SK-N-SH (cell line): ENCODE results near the gene VPS9D1. TPM values are rescaled to one million over a fixed set of nuclear protein-coding genes. Genes with fewer than 3 reads are reported as not detected.

Experiments
- CTCF ChIA-PET: fragments of 300-600, 350-600 bp; formaldehyde crosslinking; extraction: SDS; loops from one replicate; lab custom pipeline; 2021; lab: Yijun Ruan, JAX
- POLR2A ChIA-PET: fragments of 350-600 bp; sonication (Branson Sonifier 250); formaldehyde crosslinking; extraction: SDS; loops from one replicate; lab custom pipeline; 2020; ENCODE audit warnings: antibody characterized with exemption, inconsistent platforms; lab: Yijun Ruan, JAX
- DNase-seq: peaks from one replicate; pipeline ENCODE4 v3.0.0; 2012
- H2AFZ ChIP-seq: fragments of 200-600 bp; sonication (generic); 2 replicates; pipeline ENCODE4 v1.8.1; 2016; ENCODE audit warnings: antibody characterized with exemption, mild to moderate bottlenecking, low read depth
- H3F3A ChIP-seq: fragments of 200-600 bp; sonication (generic); replicated peaks from 2 replicates; pipeline ENCODE3; 2016; ENCODE audit warnings: antibody characterized with exemption, mild to moderate bottlenecking; ENCODE audit not compliant: insufficient read depth
- H3K27ac ChIP-seq, 2 experiments: fragments of 200-500 bp in 1 of 2; fragments of 200-600 bp in 1 of 2; sonication (Bioruptor generic) in 1 of 2; sonication (generic), shearing (Covaris generic) in 1 of 2; 2 replicates each; pipeline versions ENCODE4 v1.5.1 to v1.6.1; 2014 to 2016; ENCODE audit warnings: low read depth in 2 of 2, inconsistent platforms in 1 of 2, low read length in 1 of 2, mild to moderate bottlenecking in 1 of 2, mixed read lengths in 1 of 2
- H3K27me3 ChIP-seq: fragments of 200-600 bp; sonication (generic), shearing (Covaris generic); 2 replicates; pipeline ENCODE4 v1.6.1; 2016; ENCODE audit warnings: mixed run types; ENCODE audit not compliant: insufficient read depth
- H3K36me3 ChIP-seq, 2 experiments: fragments of 200-500 bp in 1 of 2; fragments of 200-600 bp in 1 of 2; sonication (Bioruptor generic) in 1 of 2; sonication (generic) in 1 of 2; replicated peaks in 1 of 2; 2 replicates each; pipeline versions ENCODE3 to v1.5.1; 2014 to 2016; ENCODE audit warnings: low read length in 1 of 2, mild to moderate bottlenecking in 1 of 2; ENCODE audit not compliant: insufficient read depth in 2 of 2, control insufficient read depth in 1 of 2
- H3K4me1 ChIP-seq, 2 experiments: fragments of 200-500 bp in 1 of 2; fragments of 200-600 bp in 1 of 2; sonication (Bioruptor generic) in 1 of 2; sonication (generic), shearing (Covaris generic) in 1 of 2; 2 replicates each; pipeline versions ENCODE4 v1.5.1 to v1.6.1; 2014 to 2016; ENCODE audit warnings: low read depth in 1 of 2, low read length in 1 of 2, mixed run types in 1 of 2; ENCODE audit not compliant: insufficient read depth in 2 of 2, control insufficient read depth in 1 of 2
- H3K4me2 ChIP-seq: fragments of 200-600 bp; sonication (generic), shearing (Covaris generic); 2 replicates; pipeline ENCODE4 v1.6.1; 2017; ENCODE audit warnings: mixed run types
- H3K4me3 ChIP-seq, 2 experiments: fragments of 200-500 bp in 1 of 2; fragments of 200-600 bp in 1 of 2; sonication (Bioruptor generic) in 1 of 2; sonication (generic), shearing (Covaris generic) in 1 of 2; 2 replicates each; pipeline versions ENCODE4 v1.5.1 to v1.8.1; 2014 to 2016; ENCODE audit warnings: low read depth in 2 of 2, inconsistent platforms in 1 of 2, low read length in 1 of 2, mild to moderate bottlenecking in 1 of 2, mixed read lengths in 1 of 2, moderate library complexity in 1 of 2
- H3K79me2 ChIP-seq: fragments of 200-600 bp; sonication (generic); 2 replicates; pipeline ENCODE4 v1.8.1; 2017; ENCODE audit warnings: mild to moderate bottlenecking; ENCODE audit not compliant: insufficient read depth
- H3K9ac ChIP-seq: fragments of 200-600 bp; sonication (generic); 2 replicates; pipeline ENCODE4 v1.6.1; 2017; ENCODE audit warnings: mixed run types
- H3K9me2 ChIP-seq: fragments of 200-600 bp; sonication (generic); 2 replicates; pipeline ENCODE4 v1.6.1; 2017; ENCODE audit warnings: mixed run types
- H3K9me3 ChIP-seq: fragments of 200-600 bp; sonication (generic); 2 replicates; pipeline ENCODE4 v1.6.1; 2017; ENCODE audit warnings: mixed run types, mild to moderate bottlenecking, moderate library complexity
- H4K20me1 ChIP-seq: fragments of 200-600 bp; sonication (generic); 2 replicates; pipeline ENCODE4 v1.6.1; 2017; ENCODE audit warnings: mild to moderate bottlenecking, mixed run types; ENCODE audit not compliant: insufficient read depth
- CHD2 ChIP-seq: fragments of 150-350 bp; IDR thresholded peaks from 2 replicates; pipeline ENCODE4 v1.6.1; 2018; ENCODE audit warnings: low read length; ENCODE audit not compliant: partially characterized antibody
- EP300 ChIP-seq, 2 experiments: IDR thresholded peaks; 2 replicates each; pipeline versions ENCODE4 v1.4.0 to v1.6.1; 2012; ENCODE audit warnings: borderline replicate concordance in 1 of 2, low read depth in 1 of 2, low read length in 1 of 2
- FOXJ3 ChIP-seq: sonication (generic); formaldehyde crosslinking; IDR thresholded peaks from 2 replicates; pipeline ENCODE4 v1.5.1; 2020; ENCODE audit warnings: mild to moderate bottlenecking, missing genetic modification reagents
- FOXM1 ChIP-seq: IDR thresholded peaks from 2 replicates; pipeline ENCODE4 v1.4.0; 2012; ENCODE audit warnings: low read depth, mild to moderate bottlenecking
- GABPA ChIP-seq: IDR thresholded peaks from 2 replicates; pipeline ENCODE4 v1.4.0; 2012; ENCODE audit warnings: low read depth, mild to moderate bottlenecking
- NRF1 ChIP-seq: IDR thresholded peaks from 2 replicates; pipeline ENCODE4 v1.6.1; 2012; ENCODE audit warnings: low read depth, mild to moderate bottlenecking, low read length
- RAD21 ChIP-seq: IDR thresholded peaks from 2 replicates; pipeline ENCODE4 v1.6.1; 2012; ENCODE audit warnings: mild to moderate bottlenecking, low read length
- TEAD4 ChIP-seq: IDR thresholded peaks from 2 replicates; pipeline ENCODE4 v1.4.0; 2012; ENCODE audit warnings: mild to moderate bottlenecking, borderline replicate concordance; ENCODE audit not compliant: insufficient read depth
- WGBS: methylation state at CpG from one replicate; pipeline ENCODE4 v1.1.6; 2017; ENCODE audit warnings: low lambda C conversion rate; 5-methylcytosine and 5-hydroxymethylcytosine counted together
- polyA plus RNA-seq, 3 experiments: library from polyadenylated mRNA; depleted of rRNA; stranded (reverse); fragments of >200 nt; gene quantifications; 2 replicates each; pipeline ENCODE4 v1.2.3, GENCODE V29; 2012
- TF ChIP-seq, protein P1 (sequence below): fragments of 150-350 bp; IDR thresholded peaks from 2 replicates; pipeline ENCODE4 v1.6.1; 2017; ENCODE audit warnings: antibody characterized with exemption, low read length, low read depth, borderline replicate concordance
- TF ChIP-seq, protein P2 (sequence below): IDR thresholded peaks from 2 replicates; pipeline ENCODE4; 2012
- TF ChIP-seq, protein P3 (sequence below): IDR thresholded peaks from 2 replicates; pipeline ENCODE4 v1.6.1; 2012; ENCODE audit warnings: mild to moderate bottlenecking, low read depth, low read length, moderate library complexity
- TF ChIP-seq, protein P4 (sequence below): IDR thresholded peaks from 2 replicates; pipeline ENCODE4 v1.4.0; 2012; ENCODE audit warnings: low read depth, borderline replicate concordance

Gene VPS9D1
- polyA plus RNA-seq, 1 of the 3 experiments (the other 2 are of a cell fraction) = 10.1 TPM

DNA sequence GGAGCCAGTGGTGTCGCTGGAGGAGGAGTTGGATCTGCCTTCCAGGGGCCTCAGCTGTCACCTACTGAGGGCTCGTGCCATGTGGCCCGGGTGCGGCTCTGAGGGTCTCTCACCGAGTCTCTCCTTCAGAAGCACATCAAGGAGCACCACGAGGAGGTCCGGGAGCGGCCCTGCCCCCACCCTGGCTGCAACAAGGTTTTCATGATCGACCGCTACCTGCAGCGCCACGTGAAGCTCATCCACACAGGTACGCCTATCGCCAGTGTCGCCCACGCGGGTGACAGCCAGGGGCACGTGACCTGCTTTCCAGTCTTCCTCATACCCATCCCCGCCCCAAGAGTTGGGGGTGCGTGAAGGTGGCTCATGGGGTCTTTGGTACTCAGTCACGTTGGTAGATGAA, 13.1 kb upstream of the VPS9D1 start:
- H3K79me2 ChIP-seq = peaks cover 20% of the 10 kb centered on the region; the same call in 1 of the 2 replicates
- no peaks in the 10 kb centered on the region; the same call in 1 of the 2 replicates for H4K20me1 ChIP-seq
- TF ChIP-seq FOXJ3 (CRISPR knock-in tag) (no peak), NRF1 (no peak), TEAD4 (no peak), CHD2 (no peak), GABPA (no peak), EP300 (IDR thresholded peaks at IDR 0.05; ENCODE audit: borderline replicate concordance in 1 of 2, low read depth in 1 of 2, low read length in 1 of 2) (no peak), FOXM1 (no peak), RAD21 (no peak)
- TF ChIP-seq, protein P1, sequence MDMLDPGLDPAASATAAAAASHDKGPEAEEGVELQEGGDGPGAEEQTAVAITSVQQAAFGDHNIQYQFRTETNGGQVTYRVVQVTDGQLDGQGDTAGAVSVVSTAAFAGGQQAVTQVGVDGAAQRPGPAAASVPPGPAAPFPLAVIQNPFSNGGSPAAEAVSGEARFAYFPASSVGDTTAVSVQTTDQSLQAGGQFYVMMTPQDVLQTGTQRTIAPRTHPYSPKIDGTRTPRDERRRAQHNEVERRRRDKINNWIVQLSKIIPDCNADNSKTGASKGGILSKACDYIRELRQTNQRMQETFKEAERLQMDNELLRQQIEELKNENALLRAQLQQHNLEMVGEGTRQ = no peak
- TF ChIP-seq, protein P2, sequence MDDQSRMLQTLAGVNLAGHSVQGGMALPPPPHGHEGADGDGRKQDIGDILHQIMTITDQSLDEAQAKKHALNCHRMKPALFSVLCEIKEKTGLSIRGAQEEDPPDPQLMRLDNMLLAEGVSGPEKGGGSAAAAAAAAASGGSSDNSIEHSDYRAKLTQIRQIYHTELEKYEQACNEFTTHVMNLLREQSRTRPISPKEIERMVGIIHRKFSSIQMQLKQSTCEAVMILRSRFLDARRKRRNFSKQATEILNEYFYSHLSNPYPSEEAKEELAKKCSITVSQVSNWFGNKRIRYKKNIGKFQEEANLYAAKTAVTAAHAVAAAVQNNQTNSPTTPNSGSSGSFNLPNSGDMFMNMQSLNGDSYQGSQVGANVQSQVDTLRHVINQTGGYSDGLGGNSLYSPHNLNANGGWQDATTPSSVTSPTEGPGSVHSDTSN = no peak
- TF ChIP-seq, protein P3, sequence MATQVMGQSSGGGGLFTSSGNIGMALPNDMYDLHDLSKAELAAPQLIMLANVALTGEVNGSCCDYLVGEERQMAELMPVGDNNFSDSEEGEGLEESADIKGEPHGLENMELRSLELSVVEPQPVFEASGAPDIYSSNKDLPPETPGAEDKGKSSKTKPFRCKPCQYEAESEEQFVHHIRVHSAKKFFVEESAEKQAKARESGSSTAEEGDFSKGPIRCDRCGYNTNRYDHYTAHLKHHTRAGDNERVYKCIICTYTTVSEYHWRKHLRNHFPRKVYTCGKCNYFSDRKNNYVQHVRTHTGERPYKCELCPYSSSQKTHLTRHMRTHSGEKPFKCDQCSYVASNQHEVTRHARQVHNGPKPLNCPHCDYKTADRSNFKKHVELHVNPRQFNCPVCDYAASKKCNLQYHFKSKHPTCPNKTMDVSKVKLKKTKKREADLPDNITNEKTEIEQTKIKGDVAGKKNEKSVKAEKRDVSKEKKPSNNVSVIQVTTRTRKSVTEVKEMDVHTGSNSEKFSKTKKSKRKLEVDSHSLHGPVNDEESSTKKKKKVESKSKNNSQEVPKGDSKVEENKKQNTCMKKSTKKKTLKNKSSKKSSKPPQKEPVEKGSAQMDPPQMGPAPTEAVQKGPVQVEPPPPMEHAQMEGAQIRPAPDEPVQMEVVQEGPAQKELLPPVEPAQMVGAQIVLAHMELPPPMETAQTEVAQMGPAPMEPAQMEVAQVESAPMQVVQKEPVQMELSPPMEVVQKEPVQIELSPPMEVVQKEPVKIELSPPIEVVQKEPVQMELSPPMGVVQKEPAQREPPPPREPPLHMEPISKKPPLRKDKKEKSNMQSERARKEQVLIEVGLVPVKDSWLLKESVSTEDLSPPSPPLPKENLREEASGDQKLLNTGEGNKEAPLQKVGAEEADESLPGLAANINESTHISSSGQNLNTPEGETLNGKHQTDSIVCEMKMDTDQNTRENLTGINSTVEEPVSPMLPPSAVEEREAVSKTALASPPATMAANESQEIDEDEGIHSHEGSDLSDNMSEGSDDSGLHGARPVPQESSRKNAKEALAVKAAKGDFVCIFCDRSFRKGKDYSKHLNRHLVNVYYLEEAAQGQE = no peak
- TF ChIP-seq, protein P4, sequence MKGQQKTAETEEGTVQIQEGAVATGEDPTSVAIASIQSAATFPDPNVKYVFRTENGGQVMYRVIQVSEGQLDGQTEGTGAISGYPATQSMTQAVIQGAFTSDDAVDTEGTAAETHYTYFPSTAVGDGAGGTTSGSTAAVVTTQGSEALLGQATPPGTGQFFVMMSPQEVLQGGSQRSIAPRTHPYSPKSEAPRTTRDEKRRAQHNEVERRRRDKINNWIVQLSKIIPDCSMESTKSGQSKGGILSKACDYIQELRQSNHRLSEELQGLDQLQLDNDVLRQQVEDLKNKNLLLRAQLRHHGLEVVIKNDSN = no peak
- H3K27ac ChIP-seq = no peak overlapping the region
- peaks cover 53 to 63% of the 10 kb centered on the region in 2 experiments for H3K36me3 ChIP-seq
- ChIA-PET CTCF (interaction anchor here (0.9 to 1.2 kb wide), 2 partner anchors 19 to 127 kb away, joined by 3 read pairs; no protein-coding TSS in a partner anchor), POLR2A (no interaction called here)
- 89% methylated on average over 18 of the region's 21 CpGs for WGBS
- peaks cover 9% of the 10 kb centered on the region for H3F3A ChIP-seq
- no peak for DNase-seq
- H3K9ac ChIP-seq = no peak overlapping the region
- H3K9me3 ChIP-seq = no peaks in the 10 kb centered on the region
- H3K27me3 ChIP-seq = no peaks in the 10 kb centered on the region
- no peak overlapping the region for H3K4me2 ChIP-seq
- H3K9me2 ChIP-seq = no peaks in the 10 kb centered on the region
- H3K4me3 ChIP-seq = no peak overlapping the region
- H2AFZ ChIP-seq = no peak overlapping the region
- H3K4me1 ChIP-seq = no peaks in the 10 kb centered on the region; a peak in 1 of 4 replicates
